ENCODE results near the gene TFDP1. TPM values are rescaled to one million over a fixed set of nuclear protein-coding genes. Genes with fewer than 3 reads are reported as not detected.

Gene TFDP1
- total and polyA plus RNA-seq, 4 experiments from 2014 or later = 20.7 to 63.4 (median 39.4) TPM

- Histone ChIP-seq H3K9me3 (ENCODE audit: control insufficient read depth in 1 of 2, low read length in 2 of 2) (no peaks in the 10 kb centered on the region), H3K27ac (ENCODE audit: low read depth, low read length) (no peak overlapping the region), H3K4me3 (ENCODE audit: low read length in 2 of 2) (no peak overlapping the region), H3K27me3 (ENCODE audit: insufficient read depth, low read length) (no peaks in the 10 kb centered on the region), H3K4me1 (ENCODE audit: insufficient read depth, low read length) (peaks cover 24% of the 10 kb centered on the region), H3K36me3 (ENCODE audit: insufficient read depth, low read length) (peaks cover 7% of the 10 kb centered on the region)
- Mint-ChIP-seq H3K27ac (peak overlapping the region in 1 of 7 donors; percentile 1), H3K4me3 (peak overlapping the region; percentile 75 to 93 (median 88)), H3K36me3 (peaks cover 12 to 22% of the 10 kb centered on the region in 2 donors), H3K9me3 (no peaks in the 10 kb centered on the region), H3K27me3 (no peaks in the 10 kb centered on the region), H3K4me1 (peaks cover 26 to 42% (median 34%) of the 10 kb centered on the region in 4 donors)
- DNase-seq = no peak
- ChIA-PET POLR2A (ENCODE audit: partially characterized antibody) (interaction anchor here (0.7 kb wide), 1 partner anchor 54 kb away, joined by 3 read pairs; no protein-coding TSS in a partner anchor), CTCF (ENCODE audit: partially characterized antibody) (no interaction called here)
- intact Hi-C loops (cut with micrococcal nuclease) = no loop called here
These were observed 2.3 kb downstream of the TFDP1 start for GRCh38 chr13:113586661-113587479.

GRCh38 chr13:113588394-113589111 is 4.0 kb downstream of the TFDP1 start:
- peaks cover 7% of the 10 kb centered on the region for H3K36me3 ChIP-seq (ENCODE audit: insufficient read depth, low read length)
- H3K4me1 Mint-ChIP-seq = peaks cover 28 to 49% (median 34%) of the 10 kb centered on the region in 4 donors
- H3K4me3 ChIP-seq (ENCODE audit: low read length in 2 of 2) = no peak overlapping the region
- H3K36me3 Mint-ChIP-seq = peaks cover 12 to 22% of the 10 kb centered on the region in 2 donors
- no peak for DNase-seq
- no peaks in the 10 kb centered on the region for H3K9me3 ChIP-seq (ENCODE audit: control insufficient read depth in 1 of 2, low read length in 2 of 2)
- H3K27me3 Mint-ChIP-seq = no peaks in the 10 kb centered on the region
- H3K4me3 Mint-ChIP-seq = peak overlapping the region in 1 of 8 donors; percentile 41
- H3K27ac Mint-ChIP-seq = peak overlapping the region in 5 of 7 donors; percentile 27 to 88 (median 48)
- CTCF ChIA-PET (ENCODE audit: partially characterized antibody) = no interaction called here
- POLR2A ChIA-PET (ENCODE audit: partially characterized antibody) = no interaction called here
- H3K27me3 ChIP-seq (ENCODE audit: insufficient read depth, low read length) = no peaks in the 10 kb centered on the region
- no peaks in the 10 kb centered on the region for H3K9me3 Mint-ChIP-seq
- intact Hi-C loops (cut with micrococcal nuclease) = no loop called here
- no peak overlapping the region for H3K27ac ChIP-seq (ENCODE audit: low read depth, low read length)
- peaks cover 24% of the 10 kb centered on the region for H3K4me1 ChIP-seq (ENCODE audit: insufficient read depth, low read length)

GRCh38 chr13:113589251-113589960 is 4.9 kb downstream of the TFDP1 start:
- no peak overlapping the region for H3K27ac ChIP-seq (ENCODE audit: low read depth, low read length)
- Mint-ChIP-seq H3K9me3 (no peaks in the 10 kb centered on the region), H3K4me3 (no peak overlapping the region), H3K4me1 (peaks cover 28 to 46% (median 34%) of the 10 kb centered on the region in 4 donors), H3K27ac (no peak overlapping the region), H3K36me3 (peaks cover 12 to 22% of the 10 kb centered on the region in 2 donors), H3K27me3 (no peaks in the 10 kb centered on the region)
- POLR2A ChIA-PET (ENCODE audit: partially characterized antibody) = no interaction called here
- intact Hi-C loops (cut with micrococcal nuclease) = no loop called here
- DNase-seq = no peak
- H3K36me3 ChIP-seq (ENCODE audit: insufficient read depth, low read length) = peaks cover 7% of the 10 kb centered on the region
- H3K4me3 ChIP-seq (ENCODE audit: low read length in 2 of 2) = no peak overlapping the region
- H3K27me3 ChIP-seq (ENCODE audit: insufficient read depth, low read length) = no peaks in the 10 kb centered on the region
- H3K9me3 ChIP-seq (ENCODE audit: control insufficient read depth in 1 of 2, low read length in 2 of 2) = no peaks in the 10 kb centered on the region
- CTCF ChIA-PET (ENCODE audit: partially characterized antibody) = no interaction called here
- peaks cover 24% of the 10 kb centered on the region for H3K4me1 ChIP-seq (ENCODE audit: insufficient read depth, low read length)

GRCh38 chr13:113589961-113590339 is 5.4 kb downstream of the TFDP1 start:
- intact Hi-C loops (cut with micrococcal nuclease) = no loop called here
- peaks cover 7% of the 10 kb centered on the region for H3K36me3 ChIP-seq (ENCODE audit: insufficient read depth, low read length)
- no peak overlapping the region for H3K4me3 ChIP-seq (ENCODE audit: low read length in 2 of 2)
- no peaks in the 10 kb centered on the region for H3K9me3 ChIP-seq (ENCODE audit: control insufficient read depth in 1 of 2, low read length in 2 of 2)
- ChIA-PET CTCF (ENCODE audit: partially characterized antibody) (no interaction called here), POLR2A (ENCODE audit: partially characterized antibody) (no interaction called here)
- H3K4me1 ChIP-seq (ENCODE audit: insufficient read depth, low read length) = peaks cover 24% of the 10 kb centered on the region
- no peak overlapping the region for H3K27ac ChIP-seq (ENCODE audit: low read depth, low read length)
- Mint-ChIP-seq H3K27ac (peak overlapping the region in 1 of 7 donors; percentile 25), H3K4me1 (peaks cover 28 to 48% (median 34%) of the 10 kb centered on the region in 4 donors), H3K27me3 (no peaks in the 10 kb centered on the region), H3K36me3 (peaks cover 14 to 24% of the 10 kb centered on the region in 2 donors), H3K4me3 (no peak overlapping the region), H3K9me3 (no peaks in the 10 kb centered on the region)
- DNase-seq = no peak
- no peaks in the 10 kb centered on the region for H3K27me3 ChIP-seq (ENCODE audit: insufficient read depth, low read length)

DNA sequence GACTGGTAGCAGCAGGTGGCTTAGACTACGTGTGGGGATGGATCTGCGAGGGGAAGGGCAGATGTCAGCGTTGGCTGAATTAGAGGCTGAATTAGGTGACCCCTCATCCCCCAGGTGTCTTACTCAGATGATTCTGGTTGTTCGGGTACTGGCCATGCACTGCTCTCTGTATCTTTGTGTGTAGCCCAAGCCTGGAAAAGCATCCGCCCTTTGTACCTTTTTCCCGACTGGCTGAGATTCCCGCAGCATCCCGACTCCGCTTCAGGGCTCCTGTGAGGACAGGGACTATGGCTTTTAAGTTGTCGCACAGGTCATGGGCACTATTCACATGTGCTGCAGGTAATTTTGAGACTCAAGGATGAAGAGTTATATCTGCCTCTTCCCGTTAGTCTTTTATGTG is 7.2 kb downstream of the TFDP1 start:
- Histone ChIP-seq H3K36me3 (ENCODE audit: insufficient read depth, low read length) (peaks cover 12% of the 10 kb centered on the region), H3K27ac (ENCODE audit: low read depth, low read length) (no peak overlapping the region), H3K4me3 (ENCODE audit: low read length in 2 of 2) (no peak overlapping the region), H3K4me1 (ENCODE audit: insufficient read depth, low read length) (peaks cover 9% of the 10 kb centered on the region), H3K9me3 (ENCODE audit: control insufficient read depth in 1 of 2, low read length in 2 of 2) (no peaks in the 10 kb centered on the region), H3K27me3 (ENCODE audit: insufficient read depth, low read length) (no peaks in the 10 kb centered on the region)
- H3K9me3 Mint-ChIP-seq = no peaks in the 10 kb centered on the region
- no peak for DNase-seq
- H3K27ac Mint-ChIP-seq = peak overlapping the region in 1 of 7 donors; percentile 83
- no peaks in the 10 kb centered on the region for H3K27me3 Mint-ChIP-seq
- H3K4me3 Mint-ChIP-seq = no peak overlapping the region
- intact Hi-C loops (cut with micrococcal nuclease) = no loop called here
- peaks cover 19 to 37% (median 23%) of the 10 kb centered on the region in 4 donors for H3K4me1 Mint-ChIP-seq
- ChIA-PET POLR2A (ENCODE audit: partially characterized antibody) (no interaction called here), CTCF (ENCODE audit: partially characterized antibody) (no interaction called here)
- H3K36me3 Mint-ChIP-seq = peaks cover 20 to 24% of the 10 kb centered on the region in 2 donors

DNA sequence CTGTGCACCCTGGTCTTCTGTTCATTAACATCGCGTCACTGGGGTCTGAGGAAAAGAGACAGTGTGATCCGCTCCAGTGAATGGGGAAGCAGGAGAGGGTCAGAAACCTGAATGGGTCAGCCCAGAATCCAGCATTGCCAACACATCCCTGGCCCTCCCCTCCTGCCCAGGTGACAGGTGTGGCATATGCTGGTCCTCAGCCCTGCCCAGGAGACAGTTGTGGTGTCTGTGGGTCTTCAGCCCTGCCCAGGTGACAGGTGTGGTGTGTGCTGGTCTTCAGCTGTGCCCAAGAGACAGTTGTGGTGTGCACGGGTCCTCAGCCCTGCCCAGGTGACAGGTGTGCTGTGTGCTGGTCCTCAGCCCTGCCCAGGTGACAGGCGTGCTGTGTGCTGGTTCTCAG is 8.0 kb downstream of the TFDP1 start:
- Mint-ChIP-seq H3K27ac (no peak overlapping the region), H3K4me3 (no peak overlapping the region), H3K27me3 (no peaks in the 10 kb centered on the region), H3K36me3 (peaks cover 23 to 26% of the 10 kb centered on the region in 2 donors), H3K9me3 (no peaks in the 10 kb centered on the region), H3K4me1 (peaks cover 13 to 28% (median 16%) of the 10 kb centered on the region in 4 donors)
- H3K9me3 ChIP-seq (ENCODE audit: control insufficient read depth in 1 of 2, low read length in 2 of 2) = no peaks in the 10 kb centered on the region
- ChIA-PET POLR2A (ENCODE audit: partially characterized antibody) (no interaction called here), CTCF (ENCODE audit: partially characterized antibody) (no interaction called here)
- H3K4me1 ChIP-seq (ENCODE audit: insufficient read depth, low read length) = peaks cover under 1% of the 10 kb centered on the region
- H3K36me3 ChIP-seq (ENCODE audit: insufficient read depth, low read length) = peaks cover 14% of the 10 kb centered on the region
- intact Hi-C loops (cut with micrococcal nuclease) = no loop called here
- H3K4me3 ChIP-seq (ENCODE audit: low read length in 2 of 2) = no peak overlapping the region
- H3K27ac ChIP-seq (ENCODE audit: low read depth, low read length) = no peak overlapping the region
- no peak for DNase-seq
- no peaks in the 10 kb centered on the region for H3K27me3 ChIP-seq (ENCODE audit: insufficient read depth, low read length)
